ENCODE data around the gene RUNX3.

The RUNX3 gene

DNA sequence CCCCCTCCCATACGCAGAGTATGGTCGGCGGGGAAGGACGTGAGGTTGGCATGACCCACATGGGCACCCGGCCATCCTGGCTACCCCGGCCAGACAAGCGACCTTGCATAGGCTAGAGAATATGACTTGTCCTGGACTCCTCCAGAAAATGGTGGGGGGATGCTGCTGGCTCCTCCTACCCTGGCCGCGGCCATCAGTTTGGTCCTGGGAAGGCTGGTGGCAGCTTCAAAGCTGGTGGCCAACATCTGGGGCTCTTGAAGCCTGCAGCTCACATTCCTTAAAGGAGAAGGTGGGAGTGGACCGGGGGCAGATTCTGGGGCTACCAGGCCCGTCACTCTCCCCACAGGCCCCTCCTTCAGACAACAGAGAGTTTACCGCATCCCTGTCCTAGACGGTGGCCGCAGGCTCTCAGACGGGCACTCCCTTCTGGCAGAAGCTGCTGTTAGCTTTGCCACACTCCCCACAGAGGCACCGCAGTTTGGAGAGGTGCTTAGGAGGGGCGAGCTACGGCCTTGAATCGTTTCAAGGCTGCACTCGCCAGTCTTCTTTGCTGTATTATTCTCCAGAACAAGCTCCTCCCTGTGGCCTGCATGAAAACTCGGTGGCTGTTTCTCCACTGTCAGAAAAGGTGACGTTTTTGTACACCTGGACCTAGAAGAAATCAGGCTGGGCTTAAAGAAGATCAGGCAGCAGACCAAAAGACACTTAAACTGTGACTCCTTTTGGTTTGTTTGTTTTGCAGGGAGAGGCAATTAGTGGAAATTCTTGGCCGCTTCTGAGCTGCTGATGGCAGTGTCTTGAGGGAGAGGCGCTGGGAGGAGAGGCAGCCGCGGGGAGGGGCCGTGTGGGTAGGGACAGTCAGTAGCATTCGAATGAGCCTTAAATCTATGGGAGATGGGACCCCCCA lies 68.0 kb downstream of the RUNX3 start:
- no peak for DNase-seq (ENCODE audit: low read depth)

DNA sequence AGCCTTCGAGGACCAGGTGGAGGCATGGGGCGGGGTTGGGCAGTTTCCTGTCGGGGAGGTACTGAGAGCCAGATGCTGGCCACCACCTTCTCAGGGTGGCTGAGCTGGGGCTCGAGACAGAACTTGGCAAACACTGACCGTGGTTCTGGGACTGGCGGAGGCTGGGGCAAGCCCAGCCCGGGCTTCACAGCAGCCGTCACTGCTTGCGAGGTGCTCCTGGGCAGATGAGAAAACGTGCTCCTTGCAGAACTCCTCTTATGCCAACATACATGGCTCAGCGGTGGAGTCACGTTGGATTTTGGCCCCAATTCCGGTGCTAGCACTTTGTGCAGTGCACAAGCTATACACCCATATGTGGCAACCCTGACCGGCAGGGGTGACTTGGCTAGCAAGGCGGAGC lies 69.2 kb downstream of the RUNX3 start:
- DNase-seq (ENCODE audit: low read depth): no peak

DNA sequence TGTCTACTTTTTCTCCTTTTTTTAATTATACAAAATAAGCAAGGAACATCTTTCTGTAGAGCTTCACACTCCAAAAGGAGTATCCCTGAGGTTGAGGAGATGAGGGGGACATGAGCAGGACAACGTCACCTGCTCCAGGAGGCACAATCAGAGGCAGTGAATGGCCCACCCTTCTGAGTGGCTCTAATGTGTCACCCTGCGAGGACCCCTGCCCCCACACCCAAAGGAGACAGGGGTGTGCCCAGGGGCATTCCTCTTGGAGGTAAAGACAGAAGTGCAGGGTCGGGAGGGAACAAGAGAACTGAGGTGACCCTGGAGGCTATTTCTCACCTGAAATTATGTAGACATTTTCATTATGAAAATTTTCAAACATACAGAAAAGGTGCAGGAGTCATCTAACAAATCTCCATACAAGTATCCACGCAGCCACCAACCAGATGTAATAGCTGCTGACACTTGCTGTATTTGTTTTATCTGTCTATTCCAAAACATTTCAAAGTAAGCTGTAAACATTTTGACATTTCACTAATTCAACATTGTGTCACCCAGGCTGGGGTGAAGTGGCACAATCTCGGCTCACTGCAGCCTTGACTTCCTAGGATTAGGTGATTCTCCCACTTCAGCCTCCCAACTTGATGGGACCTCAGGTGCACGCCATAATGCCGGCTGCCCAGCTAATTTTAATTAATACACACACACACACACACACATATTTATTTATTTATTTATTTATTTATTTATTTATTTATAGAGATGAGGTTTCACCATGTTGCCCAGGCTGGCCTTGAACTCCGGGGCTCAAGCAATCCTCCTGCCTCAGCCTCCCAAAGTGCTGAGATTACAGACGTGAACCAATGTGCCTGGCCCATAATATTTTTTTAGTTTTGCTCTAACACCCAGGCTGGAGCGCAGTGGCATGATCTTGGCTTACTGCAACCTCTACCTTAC lies 70.7 kb downstream of the RUNX3 start:
- DNase-seq (ENCODE audit: low read depth): no peak

- no peak for DNase-seq (ENCODE audit: low read depth)
These were observed 71.8 kb downstream of the RUNX3 start for GRCh38 chr1:24858277-24858676.

DNA sequence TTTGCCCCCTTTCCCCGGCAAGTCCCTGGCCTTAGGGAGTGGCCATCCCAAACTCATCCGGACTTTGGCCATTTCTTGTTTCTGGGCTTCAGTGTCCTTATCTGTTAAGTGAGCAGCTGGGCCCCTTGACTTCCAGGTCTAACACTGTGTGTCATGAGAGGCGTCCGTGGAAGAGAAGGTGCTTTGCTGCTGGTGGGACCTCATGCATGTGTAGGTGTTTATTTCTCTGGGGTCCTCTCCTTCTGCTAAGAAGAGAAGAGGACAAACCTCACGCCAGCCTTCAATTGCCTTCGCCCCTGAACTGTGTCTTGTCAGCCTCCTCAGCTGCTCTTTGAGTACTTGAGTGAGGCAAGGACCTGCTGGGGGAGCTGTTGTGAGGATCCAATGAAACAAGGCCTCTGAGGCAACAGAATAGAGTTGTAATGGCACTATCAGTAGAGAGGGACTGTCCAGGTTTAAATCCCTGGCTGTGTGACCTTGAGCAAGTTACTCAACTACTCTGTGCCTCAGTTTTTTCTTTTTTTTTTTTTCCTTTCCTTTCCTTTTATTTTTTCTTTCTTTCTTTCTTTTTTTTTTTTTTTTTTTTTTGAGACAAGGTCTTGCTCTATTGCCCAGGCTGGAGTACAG lies 72.5 kb downstream of the RUNX3 start:
- no peak for DNase-seq (ENCODE audit: low read depth)

GRCh38 chr1:24856787-24857506 lies 73.1 kb downstream of the RUNX3 start:
- DNase-seq (ENCODE audit: low read depth): no peak

DNA sequence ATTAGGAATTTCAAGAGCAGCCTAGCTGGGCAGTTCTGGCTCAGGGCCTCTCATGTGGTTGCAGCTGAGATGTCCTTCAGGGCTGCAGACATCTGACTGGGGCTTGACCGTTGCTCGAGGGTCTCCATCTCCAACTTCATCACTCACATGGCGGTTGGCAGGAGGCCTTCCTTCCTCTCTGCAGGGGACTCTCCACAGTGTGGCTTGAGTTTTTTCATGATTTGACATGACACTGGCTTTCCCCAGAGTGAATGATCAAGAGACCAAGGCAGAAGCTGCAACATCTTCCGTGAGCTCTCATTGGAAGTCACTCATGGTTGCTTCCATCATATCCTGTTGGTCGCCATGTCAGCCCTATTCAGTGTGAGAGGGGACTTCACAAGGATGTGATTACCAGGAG lies 74.6 kb downstream of the RUNX3 start:
- no peak for DNase-seq (ENCODE audit: low read depth)

- DNase-seq (ENCODE audit: low read depth): no peak
These were observed 76.4 kb downstream of the RUNX3 start for GRCh38 chr1:24853649-24854048.

DNA sequence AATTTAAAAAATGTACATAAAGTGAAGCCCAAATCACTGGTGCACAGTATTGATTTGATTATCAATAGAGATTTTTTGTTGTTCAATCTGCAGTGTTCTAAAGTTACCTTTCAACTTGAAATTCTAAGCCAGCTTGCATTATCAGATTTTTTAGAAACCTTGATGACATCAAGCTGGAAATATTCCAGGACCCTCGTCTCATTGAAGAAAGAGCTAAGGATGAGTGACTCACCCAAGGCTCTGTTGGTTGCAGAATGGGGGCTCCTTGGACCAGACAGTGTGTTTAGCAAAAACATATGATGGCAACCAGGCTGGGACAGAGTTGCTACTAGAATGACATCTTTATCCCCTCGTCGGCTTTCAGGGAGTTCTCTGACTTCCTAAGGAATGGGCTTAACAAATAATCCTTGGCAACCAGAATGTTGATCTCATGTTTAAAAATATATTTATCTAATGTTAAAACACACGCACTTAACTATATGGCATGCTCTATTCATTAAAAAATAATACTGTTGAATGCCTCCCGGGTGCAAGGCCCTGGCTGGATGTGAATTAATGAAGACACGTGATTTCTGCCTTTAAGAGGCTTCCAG lies 79.7 kb downstream of the RUNX3 start:
- DNase-seq (ENCODE audit: low read depth): no peak

- DNase-seq (ENCODE audit: low read depth): no peak
These were observed 80.3 kb downstream of the RUNX3 start for GRCh38 chr1:24849672-24850295.

All from stimulated activated CD8-positive, alpha-beta memory T cell treated with anti-CD3 and anti-CD28 coated beads, Interleukin-12 subunit alpha, Interleukin-12 subunit beta, amount 100 ng/mL, for 1 hour (primary cell).